GM18870 (cell line): ENCODE data around the gene RIMS3.
"Not testable (repeated sequence)": the region's sequence is repeated elsewhere in the genome, so short reads cannot be mapped to it uniquely, and the experiment has no call there.

Experiments used
- ATAC-seq: cut with Tn5 transposase; IDR thresholded peaks from one replicate; pipeline ENCODE4 v1.9.1; 2021; ENCODE audit warnings: moderate library complexity; ENCODE audit not compliant: unreplicated experiment

The RIMS3 gene

GRCh38 chr1:40665335-40666171 lies at the start of gene RIMS3:
RIMS3 (minus strand) TSS chr1:40665682; CDS start chr1:40641925, 23,757 bp downstream.
- no peak for ATAC-seq

GRCh38 chr1:40712997-40713396 lies 47.5 kb upstream of the RIMS3 start:
- no peak for ATAC-seq

- ATAC-seq: no peak
Observed at GRCh38 chr1:40712405-40712944, 47.0 kb upstream of the RIMS3 start.

GRCh38 chr1:40711465-40712404 lies 46.3 kb upstream of the RIMS3 start:
- ATAC-seq: no peak

GRCh38 chr1:40710581-40711315 lies 45.3 kb upstream of the RIMS3 start:
- no peak for ATAC-seq

- ATAC-seq: no peak
Observed at GRCh38 chr1:40709802-40710278, 44.4 kb upstream of the RIMS3 start.

GRCh38 chr1:40709100-40709801 lies 43.8 kb upstream of the RIMS3 start:
- peak; percentile 87 for ATAC-seq

GRCh38 chr1:40708750-40709099 lies 43.2 kb upstream of the RIMS3 start:
- ATAC-seq: peak; percentile 64

GRCh38 chr1:40706626-40707025 lies 41.1 kb upstream of the RIMS3 start:
- ATAC-seq: no peak

- ATAC-seq: no peak
Observed at GRCh38 chr1:40704817-40705733, 39.6 kb upstream of the RIMS3 start.

- ATAC-seq: no peak
Observed at GRCh38 chr1:40703316-40703715, 37.8 kb upstream of the RIMS3 start.

GRCh38 chr1:40702810-40703209 lies 37.3 kb upstream of the RIMS3 start:
- not testable (repeated sequence) for ATAC-seq

- ATAC-seq: no peak
Observed at GRCh38 chr1:40701684-40702083, 36.2 kb upstream of the RIMS3 start.

GRCh38 chr1:40699787-40700186 lies 34.3 kb upstream of the RIMS3 start:
- no peak for ATAC-seq

GRCh38 chr1:40697436-40697835 lies 32.0 kb upstream of the RIMS3 start:
- ATAC-seq: no peak

GRCh38 chr1:40696294-40696693 lies 30.8 kb upstream of the RIMS3 start:
- no peak for ATAC-seq

- no peak for ATAC-seq
Observed at GRCh38 chr1:40694353-40694874, 28.9 kb upstream of the RIMS3 start.

GRCh38 chr1:40693425-40693824 lies 27.9 kb upstream of the RIMS3 start:
- no peak for ATAC-seq

GRCh38 chr1:40692429-40692895 lies 27.0 kb upstream of the RIMS3 start:
- peak; percentile 6 for ATAC-seq
